ENCODE data around the gene TPM2. TPM values are rescaled to one million over a fixed set of nuclear protein-coding genes. Genes with fewer than 3 reads are reported as not detected.
A peak's percentile ranks its signal among the peaks of the same experiment; 100 is the strongest.

TPM2 gene
- total RNA-seq, 1 experiment from 2014 or later: 2,986 TPM

DNA sequence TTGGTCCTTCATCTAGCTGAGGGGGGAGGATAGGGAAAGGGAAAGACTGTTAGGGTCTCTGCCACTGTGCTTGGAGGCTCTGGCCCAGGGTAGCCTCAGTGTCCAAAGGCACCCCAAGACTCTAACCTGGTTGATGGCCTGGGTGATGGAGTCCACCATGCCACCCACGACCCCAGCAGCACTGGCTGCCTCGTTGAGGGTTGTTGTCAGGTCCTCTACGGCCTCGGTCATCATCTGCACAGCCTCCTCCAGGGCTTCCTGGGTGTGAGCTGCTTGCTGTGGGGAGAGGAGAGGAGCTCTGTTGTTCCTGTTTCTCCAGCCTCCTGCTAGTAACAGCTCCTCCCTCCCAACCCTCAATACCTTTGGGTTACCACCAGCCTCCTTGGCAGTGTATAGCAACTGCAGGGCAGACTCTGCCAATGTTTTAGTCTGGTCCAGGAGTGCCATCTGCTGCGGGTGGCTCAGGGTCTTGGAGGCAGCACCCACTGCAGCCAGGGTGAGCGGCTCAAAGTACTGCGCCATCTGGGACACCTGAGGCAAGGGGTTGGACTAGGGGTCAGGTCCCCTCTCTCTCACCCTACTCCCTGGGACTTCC is 16.2 kb upstream of the TPM2 start:
- DNase-seq: no peak
- Histone ChIP-seq H3K36me3 (peaks cover 95% of the 10 kb centered on the region), H3K27me3 (no peaks in the 10 kb centered on the region), H3K4me3 (no peak overlapping the region), H3K9me3 (no peaks in the 10 kb centered on the region)

DNA sequence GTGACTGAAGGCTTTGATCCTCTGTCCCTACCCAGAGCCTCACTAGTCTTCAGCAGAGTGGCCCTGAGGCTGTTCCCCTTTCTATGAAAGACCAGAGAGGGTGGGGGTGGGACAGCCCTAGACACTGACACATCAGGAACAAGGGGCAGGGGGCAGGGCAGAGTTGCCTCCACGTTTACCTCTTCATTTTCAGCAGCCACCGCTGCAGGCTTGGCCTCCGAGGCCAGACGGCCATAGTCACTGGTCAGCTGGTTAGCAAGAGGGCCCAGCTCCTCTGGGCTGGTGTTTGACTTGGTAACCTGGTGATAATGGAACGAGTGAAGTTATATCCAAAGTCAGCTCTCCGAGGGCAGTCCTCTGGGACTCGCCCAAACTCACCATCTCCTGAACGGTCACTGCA is 15.6 kb upstream of the TPM2 start:
- peaks cover 95% of the 10 kb centered on the region for H3K36me3 ChIP-seq
- no peak for DNase-seq

DNA sequence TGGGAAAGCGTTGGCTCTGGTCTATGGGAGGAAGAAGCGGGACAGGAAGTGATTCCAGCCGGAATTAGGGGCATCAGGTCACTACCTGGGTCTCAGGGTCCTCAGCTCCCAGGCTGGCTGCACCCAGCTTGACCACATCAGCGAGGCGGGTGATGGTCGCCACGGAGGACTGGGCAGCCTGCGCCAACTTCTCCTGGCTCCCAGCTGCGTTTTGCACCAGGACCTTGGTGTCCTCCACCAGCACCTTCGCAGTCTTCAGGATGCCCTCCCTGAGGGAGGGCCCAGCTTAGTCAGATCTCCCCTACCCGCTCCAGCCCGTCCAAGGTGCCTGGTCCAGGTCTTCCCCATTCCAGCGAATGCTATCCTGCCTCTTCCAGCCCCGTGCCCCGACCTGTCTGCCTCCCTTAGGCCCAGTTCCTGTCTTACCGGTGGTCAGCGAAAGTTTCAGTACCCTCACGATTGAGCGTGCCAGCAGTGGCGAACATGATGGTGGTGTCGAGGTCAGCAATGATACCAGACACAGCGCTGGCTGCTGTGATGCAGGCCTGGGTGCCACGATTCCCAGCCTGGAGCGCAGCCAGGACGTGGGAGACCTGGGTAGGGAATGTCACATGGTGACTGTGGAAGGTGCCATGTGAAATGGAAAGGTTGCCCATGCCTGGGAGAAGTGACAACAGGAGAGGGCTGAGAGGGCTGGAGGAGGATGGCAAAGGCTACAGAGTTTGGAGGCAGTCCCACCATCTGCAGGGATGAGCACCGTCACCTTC is 14.4 kb upstream of the TPM2 start:
- Histone ChIP-seq H3K9me3 (no peaks in the 10 kb centered on the region), H3K4me3 (no peak overlapping the region), H3K27me3 (no peaks in the 10 kb centered on the region), H3K36me3 (peaks cover 100% of the 10 kb centered on the region)
- no peak for DNase-seq

More for the DNA sequence above, 15.6 kb upstream of the TPM2 start:
- H3K4me3 ChIP-seq: no peak overlapping the region
- H3K27me3 ChIP-seq: no peaks in the 10 kb centered on the region
- no peaks in the 10 kb centered on the region for H3K9me3 ChIP-seq

DNA sequence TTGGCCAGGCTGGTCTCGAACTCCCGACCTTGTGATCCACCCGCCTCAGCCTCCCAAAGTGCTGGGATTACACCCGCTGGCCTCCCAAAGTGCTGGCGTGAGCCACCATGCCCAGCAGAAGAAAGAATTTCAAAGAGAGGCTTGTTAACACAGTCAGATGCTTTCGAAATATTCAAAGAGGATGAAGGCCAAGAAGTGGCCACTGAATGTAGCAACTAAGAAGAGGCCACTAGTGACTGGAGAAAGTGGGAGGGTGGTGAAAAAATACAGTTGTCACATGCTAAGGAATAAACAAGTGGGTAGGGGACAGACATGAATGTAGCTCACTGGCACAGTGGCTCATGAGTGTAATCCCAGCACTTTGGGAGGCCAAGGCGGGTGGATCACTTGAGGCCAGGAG is 13.0 kb upstream of the TPM2 start:
- Histone ChIP-seq H3K9me3 (no peaks in the 10 kb centered on the region), H3K27me3 (no peaks in the 10 kb centered on the region), H3K36me3 (peaks cover 100% of the 10 kb centered on the region), H3K4me3 (no peak overlapping the region)
- DNase-seq: no peak

DNA sequence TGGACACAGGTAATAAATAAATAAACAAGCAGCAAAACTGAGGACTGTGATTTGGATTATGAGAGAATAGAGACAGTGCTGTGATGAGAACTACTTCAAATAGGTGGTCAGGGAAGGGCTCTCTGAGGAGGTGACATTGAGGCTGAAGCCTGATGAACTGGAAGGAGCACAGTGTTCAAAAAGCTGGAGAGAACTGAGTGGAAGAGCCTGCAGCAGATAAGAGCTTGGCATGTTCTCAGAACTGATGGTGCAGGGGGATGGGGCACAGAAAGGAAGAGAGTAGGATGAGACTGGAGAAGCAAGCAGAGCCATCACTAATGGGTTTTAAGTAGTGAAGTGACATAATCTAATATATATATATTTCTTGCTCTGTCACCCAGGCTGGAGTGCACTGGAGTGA is 11.2 kb upstream of the TPM2 start:
- H3K36me3 ChIP-seq: peaks cover 100% of the 10 kb centered on the region

DNA sequence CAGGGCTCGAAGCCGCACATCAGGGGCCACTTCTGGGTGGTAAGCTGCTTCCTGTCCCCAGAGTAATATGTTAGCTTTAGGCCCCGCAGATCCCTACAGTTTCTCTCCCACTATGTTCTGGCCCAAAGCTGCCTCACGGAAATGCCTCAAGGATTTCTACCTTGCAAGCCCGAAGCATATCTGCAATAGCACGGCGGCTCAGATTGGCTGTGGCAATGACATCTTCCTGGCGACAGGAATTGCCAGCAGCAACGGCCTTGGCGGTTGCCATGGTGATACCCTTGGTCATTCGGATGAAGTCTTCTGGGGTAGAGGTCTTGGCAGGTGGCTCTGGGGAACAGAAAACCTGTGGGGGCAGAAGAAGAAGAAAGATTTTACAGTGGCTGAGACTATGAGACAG is 10.3 kb upstream of the TPM2 start:
- H3K36me3 ChIP-seq: peaks cover 98% of the 10 kb centered on the region
- no peaks in the 10 kb centered on the region for H3K27me3 ChIP-seq
- DNase-seq: no peak
- no peak overlapping the region for H3K4me3 ChIP-seq
- H3K9me3 ChIP-seq: no peaks in the 10 kb centered on the region

More for the DNA sequence above, 11.2 kb upstream of the TPM2 start:
- Histone ChIP-seq H3K9me3 (no peaks in the 10 kb centered on the region), H3K27me3 (no peaks in the 10 kb centered on the region), H3K4me3 (no peak overlapping the region)
- DNase-seq: no peak

DNA sequence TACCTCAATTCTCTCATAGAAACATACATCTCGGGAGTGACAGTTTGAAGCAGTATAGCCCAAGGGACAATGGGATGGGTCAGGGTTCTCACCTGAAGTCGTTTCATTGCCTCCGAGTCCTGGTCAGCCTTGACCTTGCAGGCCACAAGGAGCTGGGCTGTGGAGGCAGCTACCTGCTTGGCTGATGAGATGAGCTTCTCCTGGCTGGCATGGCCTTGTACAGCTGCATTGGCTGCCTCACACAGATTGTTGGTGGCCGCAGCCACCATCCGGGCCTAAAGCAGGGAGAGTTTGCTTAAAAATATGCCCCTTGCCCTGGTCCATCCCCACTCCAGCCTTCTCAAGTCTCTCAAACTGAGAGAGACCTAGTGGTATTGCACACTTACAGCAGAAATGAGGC is 8.5 kb upstream of the TPM2 start:
- Histone ChIP-seq H3K9me3 (no peaks in the 10 kb centered on the region), H3K36me3 (peaks cover 87% of the 10 kb centered on the region), H3K4me3 (no peak overlapping the region), H3K27me3 (no peaks in the 10 kb centered on the region)
- no peak for DNase-seq

DNA sequence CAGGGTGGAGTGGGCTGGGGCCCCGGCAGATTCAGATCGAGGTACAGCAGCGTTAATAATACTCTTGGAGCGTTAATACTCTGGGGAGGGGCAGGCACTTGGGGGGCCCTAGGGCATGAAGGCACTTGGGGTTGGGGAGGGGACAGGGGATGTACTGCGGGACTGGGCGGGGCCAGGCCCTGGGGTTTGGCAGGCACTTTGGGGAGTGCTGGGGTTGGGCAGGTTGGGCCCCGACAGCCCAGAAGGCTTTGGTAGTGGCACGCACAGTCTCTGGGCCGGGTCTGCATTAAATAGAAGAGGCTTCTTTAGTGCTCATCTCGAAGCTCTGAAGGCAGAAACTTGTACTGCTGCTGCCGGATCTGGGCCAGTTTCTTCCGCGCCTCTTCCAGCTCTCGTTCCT is 7.8 kb upstream of the TPM2 start:
- H3K36me3 ChIP-seq: peaks cover 79% of the 10 kb centered on the region

DNA sequence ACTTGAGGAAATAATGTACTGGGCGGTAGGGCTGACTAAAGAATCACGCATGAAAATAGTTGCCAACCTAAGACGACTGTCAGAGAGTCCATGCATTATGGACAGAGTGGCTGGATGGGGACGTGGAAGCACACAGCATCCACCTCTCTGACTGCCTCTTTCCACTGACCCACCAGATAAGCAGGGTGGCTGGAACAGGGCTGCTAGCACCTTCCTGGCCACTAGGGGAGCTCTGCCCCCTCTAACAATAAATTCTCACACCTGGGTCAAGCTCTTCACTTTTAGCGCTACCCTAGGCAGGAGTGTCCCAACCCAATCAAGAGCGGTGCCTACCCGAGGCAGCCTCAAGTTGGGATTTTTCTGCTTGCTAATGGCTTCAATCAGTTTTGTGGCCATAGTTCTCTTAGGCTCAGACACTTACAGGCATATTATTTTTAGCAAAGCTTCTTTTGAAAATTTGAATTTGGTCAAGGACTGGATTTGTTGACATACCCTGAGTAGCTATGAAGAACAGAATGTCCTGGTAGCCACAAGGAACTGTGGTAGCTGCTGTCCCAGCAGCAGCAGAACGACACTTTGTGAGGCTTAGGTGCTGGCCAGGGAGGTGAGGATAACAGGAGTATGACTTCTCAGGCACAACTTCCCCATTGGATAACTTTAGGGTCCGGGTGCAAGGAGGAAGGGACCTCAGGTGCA is 6.9 kb upstream of the TPM2 start:
- H3K4me3 ChIP-seq: no peak overlapping the region
- no peaks in the 10 kb centered on the region for H3K9me3 ChIP-seq
- peak; percentile 67 for DNase-seq
- H3K36me3 ChIP-seq: peaks cover 71% of the 10 kb centered on the region
- H3K27me3 ChIP-seq: no peaks in the 10 kb centered on the region

More for the DNA sequence above, 7.8 kb upstream of the TPM2 start:
- H3K27me3 ChIP-seq: no peaks in the 10 kb centered on the region
- DNase-seq: peak; percentile 2
- H3K4me3 ChIP-seq: no peak overlapping the region
- no peaks in the 10 kb centered on the region for H3K9me3 ChIP-seq

DNA sequence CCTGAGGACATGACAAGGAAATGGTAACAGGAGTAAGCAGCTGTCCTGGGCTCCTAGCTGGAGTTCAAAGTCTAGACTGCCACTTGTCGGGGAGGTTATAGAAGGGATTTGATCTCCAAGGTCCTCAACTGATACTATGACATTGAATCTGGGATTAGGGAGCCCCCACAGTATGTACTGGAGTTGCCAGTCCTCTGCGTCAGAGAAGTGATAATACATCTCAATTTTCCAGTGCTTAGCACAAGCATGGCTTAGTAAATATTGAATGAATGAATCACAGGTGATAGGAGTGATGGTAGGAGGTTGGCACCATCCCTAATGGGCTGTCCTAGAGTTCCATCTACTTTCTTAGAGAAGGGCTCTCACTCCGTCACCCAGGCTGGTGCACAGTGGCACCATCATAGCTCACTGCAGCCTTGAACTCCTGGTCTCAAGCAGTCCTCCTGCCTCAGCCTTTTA is 6.2 kb upstream of the TPM2 start:
- DNase-seq: no peak
- no peaks in the 10 kb centered on the region for H3K9me3 ChIP-seq
- H3K36me3 ChIP-seq: peaks cover 64% of the 10 kb centered on the region

DNA sequence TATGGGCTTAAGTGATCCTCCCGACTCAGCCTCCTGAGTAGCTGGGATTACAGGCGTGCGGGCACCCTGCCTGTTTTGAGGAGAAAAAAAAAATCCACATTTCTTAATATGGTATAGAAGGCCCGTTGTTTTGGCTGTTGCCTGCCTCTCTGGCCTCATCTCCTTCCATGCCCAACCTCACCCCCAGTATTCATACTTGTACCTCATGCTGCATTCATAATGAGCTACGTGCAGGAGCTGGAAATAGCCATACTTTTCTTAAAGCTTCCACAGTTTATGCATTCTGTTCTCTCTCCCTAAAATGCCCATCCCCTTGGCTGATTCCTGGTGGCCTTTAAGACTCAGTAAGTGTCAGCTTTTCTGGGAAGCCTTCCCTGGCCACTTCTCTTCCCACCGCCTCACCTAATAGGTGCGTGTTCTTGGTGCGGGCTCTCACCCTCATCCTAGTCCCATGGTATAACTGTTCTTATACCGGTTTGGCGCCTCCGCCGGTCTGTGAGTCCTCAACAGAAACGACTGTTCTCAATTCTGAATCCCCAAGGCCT is 2.1 kb upstream of the TPM2 start:
- H3K9me3 ChIP-seq: no peaks in the 10 kb centered on the region
- no peak overlapping the region for H3K4me3 ChIP-seq
- H3K36me3 ChIP-seq: peaks cover 51% of the 10 kb centered on the region
- no peaks in the 10 kb centered on the region for H3K27me3 ChIP-seq
- no peak for DNase-seq

More for the DNA sequence above, 6.2 kb upstream of the TPM2 start:
- Histone ChIP-seq H3K27me3 (no peaks in the 10 kb centered on the region), H3K4me3 (no peak overlapping the region)

DNA sequence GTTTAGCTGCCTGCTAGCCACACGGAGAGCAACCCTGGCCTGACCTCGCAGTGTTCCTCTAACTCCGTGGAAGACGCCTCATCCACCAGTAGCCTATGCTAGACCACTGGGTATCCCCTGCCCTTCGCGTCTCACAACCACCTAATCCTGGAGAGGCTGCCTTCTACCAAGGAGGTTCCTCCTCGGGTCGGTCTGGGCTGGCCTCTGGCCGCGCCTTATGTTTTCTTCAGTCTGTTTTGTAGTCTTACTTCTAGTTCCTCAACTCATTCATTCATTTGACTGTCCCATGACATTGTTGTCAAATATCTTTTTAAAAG is 1.6 kb upstream of the TPM2 start:
- Histone ChIP-seq H3K4me3 (peak overlapping the region; percentile 88), H3K9me3 (no peaks in the 10 kb centered on the region), H3K36me3 (peaks cover 51% of the 10 kb centered on the region), H3K27me3 (no peaks in the 10 kb centered on the region)
- no peak for DNase-seq

DNA sequence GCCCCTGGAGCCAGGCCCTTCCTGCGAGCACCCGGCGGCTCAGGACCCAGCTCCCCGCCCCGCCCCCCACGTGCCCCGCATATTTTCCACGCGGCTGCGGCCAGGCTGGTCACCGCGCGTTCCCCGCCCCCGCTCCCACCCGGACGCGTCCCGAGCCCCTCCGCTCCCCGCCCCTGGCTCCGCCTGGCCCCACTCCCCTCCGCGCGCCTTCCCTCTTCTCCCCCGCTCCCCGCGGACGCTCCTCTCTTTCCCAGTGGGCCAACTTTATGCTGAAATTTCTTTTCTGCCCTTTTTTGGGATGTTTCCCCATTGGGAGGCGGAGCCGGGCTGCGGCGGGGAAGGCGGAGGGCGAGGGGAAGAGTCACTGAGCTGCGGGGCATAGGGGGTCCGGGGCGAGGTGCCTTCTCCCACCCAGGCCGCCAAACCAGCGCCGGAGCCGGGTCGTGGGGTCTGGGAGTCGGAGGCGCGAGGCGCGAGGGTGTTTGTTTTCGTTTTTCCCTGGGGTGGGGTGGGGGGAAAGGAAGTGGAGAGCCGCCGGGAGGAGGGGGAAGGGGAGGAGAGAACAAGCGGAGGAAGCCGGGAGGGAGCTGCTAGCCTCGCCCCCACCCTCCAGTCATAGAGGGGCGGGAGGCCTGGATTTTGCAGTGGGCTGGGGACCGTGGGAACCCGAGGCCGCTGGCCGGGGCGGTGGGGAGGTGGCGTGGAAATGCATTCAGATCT is 1.0 kb upstream of the TPM2 start:
- peak; percentile 95 for DNase-seq
- Histone ChIP-seq H3K4me3 (peak overlapping the region; percentile 88), H3K27me3 (no peaks in the 10 kb centered on the region), H3K9me3 (no peaks in the 10 kb centered on the region), H3K36me3 (peaks cover 51% of the 10 kb centered on the region)

DNA sequence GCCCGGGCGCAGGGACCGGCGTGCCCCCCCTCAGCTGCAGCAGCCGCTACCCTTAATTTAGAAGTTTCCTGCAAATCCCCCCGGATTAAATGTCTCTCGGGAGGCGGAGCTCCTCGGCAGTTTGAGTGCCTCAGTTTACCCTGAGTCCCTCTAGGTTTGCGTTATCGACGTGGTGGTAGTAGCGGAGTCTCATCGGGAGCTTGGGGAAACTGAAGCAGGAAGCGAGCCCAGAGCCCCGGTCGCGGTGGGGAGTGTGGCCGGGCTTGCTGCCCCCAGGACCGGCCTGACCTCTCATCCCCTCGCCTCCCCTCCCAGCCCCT is 529 bp upstream of the TPM2 start:
- Histone ChIP-seq H3K9me3 (no peaks in the 10 kb centered on the region), H3K4me3 (peak overlapping the region; percentile 88), H3K36me3 (peaks cover 53% of the 10 kb centered on the region), H3K27me3 (no peaks in the 10 kb centered on the region)
- DNase-seq: no peak

DNA sequence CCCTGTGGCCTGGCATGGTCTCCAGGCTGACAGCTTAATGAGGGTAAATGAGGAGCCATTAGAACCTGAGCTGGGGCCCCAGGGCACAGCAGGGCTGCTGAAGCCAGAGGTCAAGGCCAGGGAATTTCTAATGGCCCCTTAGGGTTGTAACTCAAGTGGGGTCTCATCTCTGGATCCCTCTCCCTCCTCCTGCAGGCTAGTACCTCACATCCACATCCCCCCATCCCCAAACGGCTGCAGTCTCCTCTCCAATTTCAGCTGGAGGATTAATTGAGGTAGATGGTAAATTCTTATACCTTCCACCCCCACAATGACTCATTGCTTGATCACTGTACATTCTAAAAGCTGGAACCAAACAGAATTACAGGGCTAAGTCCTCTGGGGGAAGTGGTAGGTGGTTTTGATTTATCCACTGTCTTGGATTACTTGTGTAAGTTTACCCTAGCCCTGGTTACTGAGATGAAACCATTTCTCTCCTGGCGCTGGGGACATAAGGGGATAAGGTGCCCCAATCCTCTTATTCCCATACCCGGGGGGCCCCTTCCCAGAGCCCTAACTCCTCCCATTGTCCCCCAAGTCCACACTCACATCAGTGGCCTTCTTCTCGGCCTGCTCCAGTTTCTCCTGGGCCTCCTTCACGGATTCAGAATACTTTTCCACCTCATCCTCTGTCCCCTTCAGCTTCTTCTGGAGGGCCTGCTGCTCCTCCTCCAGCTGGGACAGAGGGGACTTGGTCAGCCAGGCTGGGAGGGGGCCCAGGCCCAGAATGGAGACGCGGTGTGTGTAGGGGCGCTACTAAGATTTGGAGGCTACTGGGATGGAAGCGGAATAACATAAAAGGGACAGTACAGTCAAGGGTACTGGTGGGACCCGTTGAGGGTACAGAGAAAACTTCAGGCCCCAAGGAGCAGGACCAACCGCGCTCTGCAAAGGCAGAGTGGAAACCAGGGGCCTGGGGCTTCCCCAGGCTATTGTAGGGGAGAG is 875 bp downstream of the TPM2 start:
- H3K36me3 ChIP-seq: peaks cover 58% of the 10 kb centered on the region
- H3K4me3 ChIP-seq: peak overlapping the region; percentile 88
- peak; percentile 51 for DNase-seq
- H3K27me3 ChIP-seq: no peaks in the 10 kb centered on the region
- H3K9me3 ChIP-seq: no peaks in the 10 kb centered on the region

DNA sequence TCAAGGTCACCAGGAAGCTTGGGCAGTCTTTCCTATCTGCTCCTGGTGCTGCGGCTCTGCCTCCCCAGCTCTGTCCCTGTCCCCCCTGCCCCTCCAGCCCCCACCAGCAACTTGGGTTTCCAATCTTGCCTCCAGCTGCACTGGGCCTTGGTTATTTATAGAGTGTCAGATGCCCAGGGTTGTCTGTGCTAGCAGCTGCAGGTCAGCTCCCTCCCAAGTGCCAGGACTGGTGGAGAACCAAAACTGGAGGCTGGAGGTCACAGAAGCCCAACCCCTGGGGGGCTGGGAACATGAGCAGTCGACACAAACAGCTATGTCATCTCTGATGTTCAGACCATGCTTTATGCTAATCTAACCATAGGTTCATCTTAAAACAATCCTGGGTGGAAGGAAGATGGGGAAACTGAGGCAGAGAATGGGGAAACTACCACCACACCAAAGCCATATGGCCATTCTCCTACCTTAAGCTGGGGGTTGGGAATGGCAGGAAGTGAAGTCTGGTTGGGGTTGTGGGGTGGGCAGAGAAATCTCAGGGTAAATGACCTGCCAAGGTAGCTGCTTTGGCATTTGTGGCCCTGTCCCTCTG is 1.7 kb downstream of the TPM2 start:
- Histone ChIP-seq H3K9me3 (no peaks in the 10 kb centered on the region), H3K4me3 (peak overlapping the region; percentile 88), H3K27me3 (no peaks in the 10 kb centered on the region), H3K36me3 (peaks cover 66% of the 10 kb centered on the region)
- DNase-seq: no peak

Measured in MG63 (cell line).